GM21576 (cell line): Measurements from ENCODE around the gene CRYGA.
"Not testable (repeated sequence)": the region's sequence is repeated elsewhere in the genome, so short reads cannot be mapped to it uniquely, and the experiment has no call there.

Experiments used
- ATAC-seq: cut with Tn5 transposase; IDR thresholded peaks from one replicate; pipeline ENCODE4 v1.9.1; 2021; ENCODE audit warnings: mild to moderate bottlenecking, moderate library complexity; ENCODE audit not compliant: unreplicated experiment

The CRYGA gene

GRCh38 chr2:208164951-208165755 is 1.8 kb upstream of the CRYGA start:
- no peak for ATAC-seq

DNA sequence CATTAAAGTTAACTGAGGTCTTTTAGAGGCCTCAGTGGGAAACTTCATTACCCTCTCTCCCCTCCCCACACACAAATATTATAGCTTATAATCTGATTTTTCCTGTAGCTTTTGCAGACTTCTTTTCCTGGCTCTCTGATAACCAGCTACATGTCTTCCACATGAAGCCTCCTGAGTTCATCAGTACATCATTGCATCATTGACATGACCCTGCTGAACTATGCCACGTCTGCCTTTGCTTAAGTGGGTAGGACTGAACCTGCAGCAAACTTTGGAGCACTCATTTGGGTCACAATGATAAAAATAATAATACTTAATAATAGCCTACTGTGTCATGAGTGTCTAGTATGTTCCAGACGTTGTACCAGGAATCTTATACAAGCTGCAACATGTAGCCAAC is 7.0 kb downstream of the CRYGA start:
- ATAC-seq = no peak

GRCh38 chr2:208153156-208153555 is 10.2 kb downstream of the CRYGA start:
- no peak for ATAC-seq

DNA sequence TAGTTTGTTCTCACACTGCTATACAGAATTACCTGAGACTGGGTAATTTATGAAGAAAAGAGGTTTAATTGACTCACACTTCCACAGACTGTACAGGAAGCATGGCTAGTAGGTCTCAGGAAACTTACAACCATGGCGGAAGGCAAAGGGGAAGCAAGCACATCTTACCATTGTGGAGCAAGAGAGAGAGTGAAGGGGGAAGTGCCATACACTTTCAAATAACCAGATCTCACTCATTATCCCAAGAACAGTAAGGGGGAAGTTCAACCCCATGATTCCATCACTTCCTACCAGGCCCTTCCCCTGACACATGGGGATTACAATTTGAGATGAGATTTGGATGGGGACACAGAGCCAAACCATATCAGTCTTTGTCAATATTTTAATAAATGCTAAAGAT is 12.4 kb downstream of the CRYGA start:
- ATAC-seq = no peak

- no peak for ATAC-seq
Observed at GRCh38 chr2:208150094-208150493, 13.3 kb downstream of the CRYGA start.

DNA sequence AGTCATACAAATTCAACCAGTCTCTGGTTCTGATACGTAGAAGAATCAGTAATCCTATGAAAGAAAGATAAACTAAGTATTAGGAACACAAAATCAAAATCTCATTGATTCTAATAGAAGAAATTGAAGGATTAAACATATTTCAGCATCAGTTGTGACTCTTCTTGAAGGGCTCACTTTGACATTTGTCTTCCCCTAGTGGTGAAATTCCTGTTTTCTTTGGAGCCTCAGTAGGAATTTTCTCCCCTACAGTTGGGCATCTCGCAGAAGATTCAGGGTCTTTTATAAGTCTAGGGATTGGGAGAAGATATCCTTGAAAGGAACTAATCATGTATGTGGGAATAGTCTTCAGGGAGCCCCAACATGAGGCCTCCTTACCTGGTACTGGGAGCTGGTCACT is 14.6 kb downstream of the CRYGA start:
- ATAC-seq = no peak

DNA sequence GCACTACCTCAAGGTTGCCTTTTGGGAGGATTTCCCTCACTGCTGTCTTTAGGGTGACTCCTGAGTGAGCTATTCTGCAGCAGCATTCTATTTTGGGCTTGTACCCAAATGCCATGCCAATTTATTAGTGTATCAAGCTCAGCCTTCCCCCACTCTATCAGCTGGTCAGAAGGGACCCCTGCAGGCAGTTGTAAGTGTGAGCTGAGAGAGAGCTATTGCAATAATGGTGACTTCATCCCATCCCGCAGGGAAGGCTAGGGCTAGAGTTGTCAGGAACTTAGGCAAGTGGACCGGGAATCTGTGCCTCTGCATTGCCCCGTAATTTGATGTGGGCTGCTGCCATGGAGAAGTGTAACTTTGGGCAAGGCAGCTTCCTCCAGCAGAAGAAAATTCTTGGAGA is 15.6 kb downstream of the CRYGA start:
- no peak for ATAC-seq

DNA sequence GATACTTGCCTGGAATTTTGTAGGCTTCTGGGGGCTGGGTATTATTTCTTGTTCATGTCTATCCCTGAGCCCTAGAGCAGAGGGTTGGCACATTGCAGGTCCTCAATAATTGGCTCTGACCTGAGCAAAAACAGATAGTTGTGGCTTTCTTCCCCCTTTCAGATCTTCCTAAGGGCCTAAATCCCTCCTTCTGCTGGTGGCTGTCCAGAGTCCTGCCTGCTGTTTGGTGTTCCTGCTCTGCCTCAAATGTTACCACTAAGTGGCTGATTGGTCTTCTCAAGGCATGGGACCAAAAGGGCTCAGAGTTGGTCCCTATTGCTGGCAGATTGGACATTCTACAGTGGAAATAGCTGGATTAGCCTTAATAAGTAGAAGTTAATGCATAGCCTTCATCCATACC is 16.4 kb downstream of the CRYGA start:
- ATAC-seq = no peak

DNA sequence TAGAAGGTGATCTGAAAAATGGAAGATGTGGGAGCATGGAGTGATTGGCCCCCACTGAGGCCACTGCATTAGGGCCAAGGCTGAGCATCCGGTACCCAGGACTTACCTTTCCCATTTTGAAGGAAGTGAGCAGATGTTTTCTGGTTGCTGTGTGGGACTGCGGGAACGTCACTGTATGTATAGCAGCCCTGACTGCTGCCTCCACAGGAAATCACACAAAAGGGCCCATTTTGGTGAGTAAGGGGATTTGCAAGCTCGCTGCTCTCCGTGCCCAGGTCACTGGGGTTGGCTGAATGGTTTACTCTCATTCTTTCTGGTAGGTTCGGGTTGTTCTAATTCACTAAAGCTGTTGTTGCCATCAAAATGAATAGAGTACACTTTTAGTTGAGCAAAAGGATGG is 17.4 kb downstream of the CRYGA start, which contains the start of gene CRYGB:
Gene CRYGB, minus strand, starts transcription at position 153 of the 400 bp plus-strand sequence. Its CDS starts 38 bp downstream, at position 115.
- ATAC-seq = no peak

- ATAC-seq = no peak
Observed at GRCh38 chr2:208142925-208143799, 20.2 kb downstream of the CRYGA start.

GRCh38 chr2:208142240-208142924 is 21.0 kb downstream of the CRYGA start:
- ATAC-seq = no peak

DNA sequence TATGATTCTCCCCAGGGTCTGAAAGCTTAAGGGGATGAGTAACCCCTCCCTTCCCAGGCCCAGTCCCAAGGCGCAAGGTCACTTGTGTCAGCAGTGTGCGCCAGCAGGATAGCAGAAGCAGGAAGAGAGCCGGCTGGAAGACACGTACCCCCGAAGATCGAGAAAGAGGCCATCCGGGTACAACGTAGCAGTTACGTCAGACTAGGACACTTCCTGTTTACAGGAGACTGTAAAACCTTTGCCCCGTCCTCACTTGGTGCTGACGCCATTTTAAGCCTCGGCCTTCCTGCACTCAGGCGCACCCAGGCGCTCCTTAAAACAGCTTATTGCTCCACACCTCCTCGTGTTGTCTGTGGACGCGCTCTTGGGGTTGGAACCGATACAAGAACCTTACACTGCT is 23.9 kb downstream of the CRYGA start:
- no peak for ATAC-seq

GRCh38 chr2:208138334-208138733 is 25.1 kb downstream of the CRYGA start:
- not testable (repeated sequence) for ATAC-seq

- no peak for ATAC-seq
Observed at GRCh38 chr2:208136716-208137094, 26.7 kb downstream of the CRYGA start.

DNA sequence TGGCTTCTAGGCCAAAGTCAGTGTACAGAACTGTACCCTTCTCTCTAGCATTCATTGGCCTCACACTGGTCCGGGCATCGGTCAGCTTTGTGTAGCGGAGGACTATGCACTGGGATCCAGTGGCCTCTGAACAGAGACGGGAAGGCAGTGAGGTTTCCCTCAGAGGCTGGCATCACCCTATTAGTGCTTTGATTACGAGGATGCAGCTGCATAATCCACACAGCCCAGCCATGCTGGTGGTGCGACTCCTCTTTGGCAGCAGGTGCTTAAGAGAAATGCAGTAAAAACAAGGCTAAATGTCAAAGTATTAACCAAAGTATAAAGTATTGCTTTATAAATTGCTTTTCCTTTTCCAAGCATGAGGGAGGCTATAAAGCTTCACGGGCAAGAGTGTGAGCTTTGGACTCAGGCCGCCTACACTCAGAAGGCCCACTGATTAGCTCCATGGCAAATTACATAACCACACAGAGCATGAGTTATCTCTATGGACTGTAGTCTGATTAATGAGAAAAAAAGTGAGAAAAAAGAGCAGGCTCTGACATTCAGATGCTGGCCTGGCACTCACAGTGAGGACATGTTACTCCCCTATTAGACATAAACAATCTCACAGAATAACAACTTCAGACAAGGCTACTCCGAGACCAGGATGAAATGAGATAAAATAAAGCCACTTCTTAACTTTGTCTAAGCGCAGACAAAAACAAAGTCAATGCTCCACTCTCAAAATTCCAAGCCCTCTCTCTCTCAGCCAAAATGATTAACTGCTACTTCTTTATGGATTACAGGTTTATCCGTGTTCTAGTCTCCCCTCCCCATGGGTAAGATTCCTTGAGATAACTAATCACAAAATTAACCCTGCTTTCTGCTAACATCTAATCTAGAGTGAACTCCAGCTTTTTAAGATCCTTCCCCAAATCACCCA is 27.3 kb downstream of the CRYGA start:
- no peak for ATAC-seq

DNA sequence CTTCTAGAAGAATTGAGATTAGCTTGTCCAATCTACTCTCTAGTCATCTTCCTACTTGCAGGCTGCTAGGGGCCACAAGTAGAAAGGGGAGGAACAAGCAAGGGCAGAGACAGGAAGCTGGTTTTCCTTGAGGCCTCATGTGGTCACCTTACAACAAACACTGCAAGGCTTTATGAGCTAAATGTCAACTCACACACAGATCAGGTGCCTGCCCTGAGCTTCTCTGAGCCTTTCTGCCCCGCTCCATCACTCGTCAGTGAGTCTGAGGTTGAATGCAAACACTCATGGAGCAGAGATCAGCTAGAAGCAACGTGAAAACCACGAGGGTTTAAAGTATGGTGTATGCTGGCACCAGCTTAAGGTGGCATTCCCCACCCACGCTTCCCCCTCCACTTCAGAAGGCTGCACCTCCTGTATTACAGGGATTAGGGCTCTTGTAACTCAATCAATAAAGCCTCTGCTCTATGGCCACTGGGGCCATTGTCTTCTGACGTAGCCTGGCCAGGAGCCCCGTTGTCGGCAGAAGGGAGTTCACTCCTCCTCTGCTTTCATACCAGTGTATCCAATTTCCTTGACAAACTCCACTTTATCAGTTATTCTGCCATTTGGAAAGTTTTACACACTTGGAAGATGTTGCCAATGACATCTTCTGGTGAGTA is 28.3 kb downstream of the CRYGA start:
- ATAC-seq = no peak

DNA sequence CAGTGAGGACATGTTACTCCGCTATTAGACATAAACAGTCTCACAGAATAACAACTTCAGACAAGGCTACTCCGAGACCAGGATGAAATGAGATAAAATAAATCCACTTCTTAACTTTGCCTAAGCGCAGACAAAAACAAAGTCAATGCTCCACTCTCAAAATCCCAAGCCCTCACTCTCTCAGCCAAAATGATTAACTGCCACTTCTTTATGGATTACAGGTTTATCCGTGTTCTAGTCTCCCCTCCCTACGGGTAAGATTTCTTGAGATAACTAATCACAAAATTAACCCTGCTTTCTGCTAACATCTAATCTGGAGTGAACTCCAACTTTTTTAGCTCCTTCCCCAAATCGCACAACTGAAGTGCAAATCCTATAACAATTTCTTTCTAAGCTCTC is 32.7 kb downstream of the CRYGA start:
- ATAC-seq = no peak

DNA sequence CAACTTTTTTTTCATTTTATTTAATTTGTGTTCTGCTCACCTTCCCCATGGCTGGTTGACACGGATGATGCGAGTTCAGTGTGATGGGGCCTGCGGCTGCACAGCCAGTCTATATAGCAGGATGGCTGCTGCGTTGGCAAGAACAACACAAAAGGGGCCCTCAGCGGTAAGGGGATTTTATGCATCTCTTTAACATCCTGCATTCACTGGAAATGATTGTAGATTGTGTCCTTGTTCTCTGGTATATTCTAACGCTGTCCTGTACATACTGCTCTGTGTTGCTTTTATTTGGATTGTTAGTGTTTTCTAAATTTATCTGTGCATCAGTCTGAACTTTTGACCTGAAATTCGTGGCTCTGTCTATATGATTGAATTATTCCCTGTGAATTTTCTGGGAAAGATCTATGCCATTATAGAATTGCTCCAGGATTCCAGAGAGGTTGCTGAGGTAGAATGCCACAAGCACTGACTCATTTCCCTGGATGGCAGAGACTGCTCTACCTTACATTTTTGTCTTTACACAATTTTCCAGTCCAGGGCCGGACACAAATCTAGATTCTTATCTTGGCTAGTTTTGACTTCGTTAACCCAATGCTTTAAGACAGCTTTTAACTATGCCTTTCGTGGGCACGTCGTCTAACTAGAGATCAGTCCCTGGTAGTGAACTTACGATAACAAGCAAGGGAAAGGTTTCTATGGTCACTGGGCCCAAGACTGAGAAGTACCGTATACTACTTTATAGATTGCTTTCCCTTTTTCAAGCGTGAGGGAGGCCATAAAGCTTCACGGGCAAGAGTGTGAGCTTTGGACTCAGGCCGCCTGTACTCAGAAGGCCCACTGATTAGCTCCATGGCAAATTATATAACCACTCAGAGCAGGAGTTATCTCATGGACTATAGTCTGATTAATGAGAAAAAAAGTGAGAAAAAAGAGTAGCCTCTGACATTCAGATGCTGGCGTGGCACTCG is 33.4 kb downstream of the CRYGA start, which contains the start of gene CRYGC:
Gene CRYGC, minus strand, starts transcription at position 85 of the 968 bp plus-strand sequence. Its CDS starts 36 bp downstream, at position 49.
- no peak for ATAC-seq

DNA sequence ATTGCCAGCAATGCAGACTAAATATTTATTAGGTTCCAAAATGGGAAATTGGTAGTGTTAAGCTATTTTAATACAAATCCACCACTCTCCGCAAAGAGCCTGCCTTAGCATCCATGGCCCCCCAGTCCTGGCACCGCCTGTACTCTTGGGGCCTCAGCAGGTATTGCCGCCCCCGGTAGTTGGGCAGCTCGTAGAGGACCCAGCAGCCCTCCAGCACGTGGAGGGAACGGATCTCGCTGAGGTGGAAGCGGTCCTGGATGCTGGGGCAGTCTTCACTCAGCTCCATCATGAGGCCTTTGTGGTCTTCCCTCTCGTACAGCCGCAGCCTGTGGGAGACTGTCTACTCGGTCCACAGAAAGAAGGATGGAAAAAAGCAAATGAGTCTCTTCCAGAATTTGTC is 35.3 kb downstream of the CRYGA start:
- ATAC-seq = no peak
